Heart left ventricle (tissue), 13 donors: ENCODE results near the gene IQUB.

ENCODE experiments used
- CTCF ChIP-seq, 12 donors: fragments of 200-600 bp; sonication (generic) in 4 of 12; IDR thresholded peaks; one replicate each; pipeline versions ENCODE4 v1.5.0 to v1.8.0; 2018 to 2022; ENCODE audit warnings: antibody characterized with exemption in 12 of 12, mild to moderate bottlenecking in 5 of 12
- POLR2A ChIP-seq, 2 donors: fragments of 450-650 bp; IDR thresholded peaks; one replicate each; pipeline ENCODE4 v1.6.1; 2017; ENCODE audit warnings: antibody characterized with exemption in 2 of 2, mild to moderate bottlenecking in 2 of 2, moderate library complexity in 2 of 2
- donor health status: ischemic (EF 13 %, LVEDD 7.1; RV severe dilation, severe dysfunction).
- donor health status: DM: no; HTN: yes; CAD: no.
- donor health status: DM: no; HTN: no; CAD: no.
- donor health status: ischemic (EF 25% LVEDD 6.9; RV normal size, moderate dysfunction).
- donor health status: ischemic (EF 25% LVEDD 5.7; RV mildly dilated, moderate dysfunction).
- donor health status: ischemic (EF 35%, LVEDD 5.7; RV mildly dilated, moderate dysfunction).
- donor health status: nonischemic (EF 11% LVEDD 7.7; RV severe dilation, severe dysfunction).
- donor health status: DM: yes; HTN: yes; CAD: no.
- donor health status: PGD.
- donor health status: ischemic (EF 29% LVEDD 5.4; RV normal size, mild dysfunction).
- donor health status: nonischemic (EF 23%, LVEDD 6.1; RV moderate dilation, normal function).

GRCh38 chr7:123579416-123579815 lies 45.0 kb upstream of the IQUB start:
- TF ChIP-seq CTCF (IDR thresholded peaks at IDR 0.05) (no peak), POLR2A (IDR thresholded peaks at IDR 0.05) (no peak)
